Measurements from ENCODE around the gene GPC3.

DNA sequence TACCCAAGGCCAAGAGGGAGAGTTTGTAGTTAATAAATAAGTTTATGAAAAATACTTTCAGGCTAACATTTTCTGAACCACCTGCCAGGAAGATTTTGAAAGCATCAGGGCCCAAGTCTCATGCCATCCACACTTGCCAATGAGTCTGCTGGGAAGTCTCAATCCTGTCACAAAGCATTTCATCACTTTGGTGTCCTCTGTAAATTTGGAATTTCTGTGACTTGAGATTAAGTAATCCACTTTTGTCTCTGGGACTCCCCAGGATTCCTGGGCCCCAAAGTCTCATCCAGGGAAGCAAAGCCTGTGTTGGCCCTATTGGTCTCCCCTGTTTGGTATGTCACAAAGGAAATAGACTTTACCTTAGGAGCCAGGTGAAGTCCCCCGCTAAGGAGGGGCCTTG is 470.9 kb downstream of the GPC3 start:
- TF ChIP-seq, protein P1, sequence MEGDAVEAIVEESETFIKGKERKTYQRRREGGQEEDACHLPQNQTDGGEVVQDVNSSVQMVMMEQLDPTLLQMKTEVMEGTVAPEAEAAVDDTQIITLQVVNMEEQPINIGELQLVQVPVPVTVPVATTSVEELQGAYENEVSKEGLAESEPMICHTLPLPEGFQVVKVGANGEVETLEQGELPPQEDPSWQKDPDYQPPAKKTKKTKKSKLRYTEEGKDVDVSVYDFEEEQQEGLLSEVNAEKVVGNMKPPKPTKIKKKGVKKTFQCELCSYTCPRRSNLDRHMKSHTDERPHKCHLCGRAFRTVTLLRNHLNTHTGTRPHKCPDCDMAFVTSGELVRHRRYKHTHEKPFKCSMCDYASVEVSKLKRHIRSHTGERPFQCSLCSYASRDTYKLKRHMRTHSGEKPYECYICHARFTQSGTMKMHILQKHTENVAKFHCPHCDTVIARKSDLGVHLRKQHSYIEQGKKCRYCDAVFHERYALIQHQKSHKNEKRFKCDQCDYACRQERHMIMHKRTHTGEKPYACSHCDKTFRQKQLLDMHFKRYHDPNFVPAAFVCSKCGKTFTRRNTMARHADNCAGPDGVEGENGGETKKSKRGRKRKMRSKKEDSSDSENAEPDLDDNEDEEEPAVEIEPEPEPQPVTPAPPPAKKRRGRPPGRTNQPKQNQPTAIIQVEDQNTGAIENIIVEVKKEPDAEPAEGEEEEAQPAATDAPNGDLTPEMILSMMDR (IDR thresholded peaks at IDR 0.05 in 2 of 3, conservative IDR thresholded peaks at IDR 0.05 in 1 of 3; ENCODE audit: borderline replicate concordance in 1 of 3, insufficient read depth in 1 of 3, low read depth in 2 of 3, low read length in 2 of 3): no peak
- no peak for TF ChIP-seq SRF (IDR thresholded peaks at IDR 0.05; ENCODE audit: low read depth)
